Stimulated activated CD4-positive, alpha-beta T cell treated with anti-CD3 and anti-CD28 coated beads, TNF-alpha, amount 100 ng/mL, for 24 hours (primary cell): ENCODE results near the gene OR51M1.
"Not testable (repeated sequence)": the region's sequence is repeated elsewhere in the genome, so short reads cannot be mapped to it uniquely, and the experiment has no call there.

Source experiments
- DNase-seq, 3 experiments: peaks; one replicate each; pipeline ENCODE4 v3.0.0-alpha.2; 2020; ENCODE audit warnings: low read depth in 3 of 3

OR51M1 gene, protein sequence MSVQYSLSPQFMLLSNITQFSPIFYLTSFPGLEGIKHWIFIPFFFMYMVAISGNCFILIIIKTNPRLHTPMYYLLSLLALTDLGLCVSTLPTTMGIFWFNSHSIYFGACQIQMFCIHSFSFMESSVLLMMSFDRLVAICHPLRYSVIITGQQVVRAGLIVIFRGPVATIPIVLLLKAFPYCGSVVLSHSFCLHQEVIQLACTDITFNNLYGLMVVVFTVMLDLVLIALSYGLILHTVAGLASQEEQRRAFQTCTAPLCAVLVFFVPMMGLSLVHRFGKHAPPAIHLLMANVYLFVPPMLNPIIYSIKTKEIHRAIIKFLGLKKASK

DNA sequence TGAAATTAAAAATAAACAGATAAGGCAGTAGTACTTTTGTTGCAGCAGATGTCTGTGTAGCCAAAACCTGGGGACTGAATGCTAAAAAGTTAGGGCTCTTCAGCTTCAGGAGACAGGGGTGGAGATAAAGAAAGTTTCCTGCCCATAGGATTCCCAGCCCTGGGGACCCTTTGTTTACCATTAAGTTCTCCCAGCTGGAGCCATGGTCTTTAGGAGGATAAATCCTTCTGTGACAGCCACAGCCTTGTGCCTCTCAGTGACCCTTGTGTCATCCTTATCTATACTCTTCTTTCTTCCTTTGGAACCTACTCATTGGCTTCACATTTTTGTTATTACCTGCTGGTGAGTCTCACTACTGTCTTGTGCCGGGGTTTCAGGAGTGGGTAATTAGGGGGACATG is at the start of gene OR51M1:
Gene OR51M1 (plus strand): TSS at position 237 of the 400 bp plus-strand sequence. CDS start 5,587 bp downstream, outside the sequence.
- no peak for DNase-seq

DNA sequence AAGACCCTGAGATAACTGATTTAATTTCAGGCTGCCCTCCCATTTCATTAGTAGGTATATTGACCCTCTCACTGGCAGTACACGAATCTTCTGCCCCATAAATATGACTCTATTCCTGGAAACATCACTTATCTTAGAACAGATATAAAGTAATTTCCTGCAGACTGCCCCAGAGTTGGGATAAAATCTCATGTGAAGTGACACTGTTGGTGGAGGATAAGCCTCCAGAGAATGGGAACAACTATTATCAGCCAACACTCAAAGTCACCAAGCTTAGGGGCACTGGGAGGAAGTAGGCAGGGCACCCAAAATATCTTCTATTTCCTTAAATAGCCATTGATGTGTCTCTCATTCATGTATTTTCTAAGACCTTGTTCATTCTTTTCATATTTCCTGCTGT is 48.4 kb upstream of the OR51M1 start:
- DNase-seq, result no peak

DNA sequence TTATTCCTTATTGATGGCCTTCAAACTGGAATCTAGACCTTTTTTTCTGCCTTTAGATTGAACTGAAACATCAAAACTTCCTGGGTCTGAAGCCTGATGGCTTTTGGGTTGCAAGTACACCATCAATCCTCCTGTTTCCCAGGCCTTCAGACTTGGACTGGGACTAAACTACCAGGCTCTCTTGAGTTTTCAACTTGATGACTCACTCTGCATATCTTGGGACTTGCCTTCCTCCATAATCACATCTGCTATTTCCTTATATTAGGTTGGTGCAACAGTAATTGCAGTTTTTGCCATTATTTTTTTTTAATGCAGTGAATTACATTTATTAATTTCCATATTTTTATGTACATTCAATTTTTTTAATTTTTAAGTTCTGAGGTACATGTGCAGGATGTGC is 47.3 kb upstream of the OR51M1 start:
- no peak for DNase-seq

DNA sequence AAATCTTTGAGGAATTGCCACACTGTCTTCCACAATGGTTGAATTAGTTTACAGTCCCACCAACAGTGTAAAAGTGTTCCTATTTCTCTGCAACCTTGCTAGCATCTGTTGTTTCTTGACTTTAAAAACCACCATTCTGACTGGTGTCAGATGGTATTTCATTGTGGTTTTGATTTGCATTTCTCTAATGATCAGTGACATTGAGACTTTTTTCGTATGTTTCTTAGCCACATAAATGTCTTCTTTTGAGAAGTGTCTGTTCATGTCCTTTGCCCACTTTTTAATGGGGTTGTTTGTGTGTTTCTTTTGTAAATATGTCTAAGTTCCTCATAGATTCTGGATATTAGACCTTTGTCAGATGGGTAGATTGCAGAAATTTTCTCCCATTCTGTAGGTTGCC is 46.4 kb upstream of the OR51M1 start:
- not testable (repeated sequence) for DNase-seq

DNA sequence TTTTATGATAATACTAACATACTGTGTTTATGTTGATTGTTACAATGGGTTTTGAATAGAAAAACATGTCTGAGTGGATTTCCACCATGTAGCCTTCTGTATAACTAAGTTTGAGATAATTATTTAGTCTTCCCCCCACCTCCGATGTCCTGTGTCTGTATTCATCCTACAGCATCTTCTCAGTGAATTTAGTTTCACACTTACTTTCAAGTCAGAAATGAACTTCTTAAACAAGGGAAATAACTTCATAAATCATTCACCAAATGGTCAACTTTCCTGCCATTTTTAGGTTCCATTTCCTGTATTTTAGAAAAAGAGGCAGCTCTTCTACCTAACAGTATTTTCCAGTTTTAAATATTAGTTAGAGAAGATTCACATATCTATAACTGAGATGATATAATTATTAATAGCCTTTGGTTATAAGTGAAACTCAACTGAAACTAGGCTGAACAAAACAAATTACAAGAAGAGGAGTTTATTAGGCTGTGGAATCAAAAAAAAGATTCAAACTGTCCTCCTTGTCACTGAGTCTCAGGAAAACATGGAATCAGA is 43.8 kb upstream of the OR51M1 start:
- no peak for DNase-seq

DNA sequence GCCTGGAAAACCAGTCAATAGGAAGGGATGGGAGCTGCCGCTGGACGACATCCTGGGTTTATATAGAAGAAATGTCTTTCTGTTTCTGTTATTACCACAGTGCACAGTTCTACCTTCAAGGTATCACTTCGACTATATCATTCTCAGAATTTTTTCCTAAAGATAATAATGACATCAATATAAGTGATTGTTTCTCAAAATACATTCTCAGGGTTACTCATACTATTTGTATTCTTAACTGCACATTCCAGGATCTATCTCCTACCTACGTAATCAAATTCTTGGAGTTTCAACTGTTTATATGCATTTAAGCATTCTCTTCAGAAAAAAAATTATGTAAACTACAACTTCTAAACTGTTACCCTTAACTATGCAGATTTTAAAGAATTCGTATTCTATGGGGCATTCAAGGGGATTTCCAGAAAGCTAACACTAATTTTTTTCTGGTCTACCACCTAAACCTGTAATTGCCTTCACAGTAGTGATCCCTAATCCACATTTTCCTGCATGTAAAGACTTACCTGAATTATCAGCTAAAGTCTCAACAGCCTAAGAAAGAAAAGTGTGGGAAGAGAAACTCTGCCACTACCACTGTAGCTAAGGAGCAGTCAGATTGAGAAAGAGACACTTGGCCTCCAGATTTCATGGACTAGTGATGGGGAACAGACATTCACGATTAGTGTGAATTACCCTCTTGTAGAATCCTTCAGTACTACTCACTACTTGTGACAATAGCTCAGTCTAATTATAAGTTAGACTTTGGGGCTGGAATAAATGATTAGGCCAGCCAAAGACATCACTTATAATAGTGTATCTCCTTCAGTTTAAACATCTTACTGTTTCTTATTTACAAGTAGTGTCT is 39.9 kb upstream of the OR51M1 start, which contains the start of gene OR51B5:
Gene OR51B5 (minus strand): TSS at position 51 of the 862 bp plus-strand sequence. CDS start 0 bp downstream, at position 51.
- no peak for DNase-seq

DNA sequence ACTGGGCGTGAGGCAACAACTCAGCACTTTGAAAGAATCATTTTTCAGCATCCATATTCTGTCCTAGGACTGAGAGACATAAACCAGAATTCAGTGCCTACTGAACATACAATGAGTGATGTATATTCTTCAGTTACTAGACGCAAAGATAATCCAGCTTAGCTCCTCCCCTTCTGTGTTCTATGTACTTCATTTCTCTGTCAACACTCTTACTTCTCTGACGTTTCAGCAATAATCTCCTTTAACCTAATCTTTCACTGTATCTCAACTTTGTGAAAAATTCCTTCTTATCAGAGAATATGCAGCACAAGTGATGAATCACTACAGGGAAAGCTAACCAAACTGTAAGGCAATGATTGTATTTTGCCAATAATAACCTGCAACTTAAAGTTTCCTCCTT is 37.8 kb upstream of the OR51M1 start:
- DNase-seq, result no peak

DNA sequence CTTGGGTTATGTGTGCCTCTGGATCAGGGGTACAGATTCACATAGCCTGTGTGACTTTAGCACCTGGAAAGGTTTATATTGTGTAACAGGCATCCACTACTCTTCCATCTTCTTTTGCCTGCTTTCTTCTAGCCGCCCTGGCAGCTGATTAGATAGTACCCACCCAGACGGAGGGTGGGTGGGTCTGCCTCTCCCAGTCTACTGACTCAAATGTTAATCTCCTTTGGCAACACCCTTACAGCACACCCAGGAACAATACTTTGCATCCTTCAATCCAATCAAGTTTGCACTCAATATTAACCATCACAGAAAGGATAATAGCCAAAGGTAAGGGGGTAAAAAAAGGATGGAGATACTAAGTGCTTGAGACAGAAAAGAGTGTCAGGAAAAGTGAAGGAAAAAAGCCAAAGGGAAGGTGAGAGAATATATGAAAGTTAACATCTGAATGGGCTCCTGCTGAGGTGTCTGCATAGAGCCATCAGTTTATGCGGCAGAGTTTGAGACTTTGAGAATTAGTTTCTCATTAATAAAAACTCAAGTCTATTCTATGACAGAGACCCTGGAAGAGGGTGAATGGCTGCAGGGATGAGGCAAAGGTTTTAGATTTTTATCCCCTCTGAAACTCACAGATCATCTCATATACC is 34.9 kb upstream of the OR51M1 start:
- no peak for DNase-seq

DNA sequence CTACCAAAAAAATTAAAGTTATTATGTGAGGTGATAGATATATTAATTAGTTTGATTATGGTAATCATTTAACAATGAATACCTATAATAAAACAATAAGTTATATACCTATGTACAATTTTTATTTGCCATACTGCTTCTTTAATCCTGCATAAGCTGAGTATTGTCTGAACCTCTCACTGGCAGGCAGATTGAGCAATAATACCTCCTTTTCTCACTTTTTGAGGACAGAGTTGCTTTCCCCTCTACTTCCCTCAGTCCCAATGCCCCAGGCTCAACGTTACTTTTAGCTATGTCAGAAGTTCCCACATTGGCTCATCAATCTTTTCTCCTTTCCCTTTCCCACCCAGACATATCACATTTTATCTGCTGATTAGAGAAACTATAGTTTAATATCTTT is 34.1 kb upstream of the OR51M1 start:
- no peak for DNase-seq

DNA sequence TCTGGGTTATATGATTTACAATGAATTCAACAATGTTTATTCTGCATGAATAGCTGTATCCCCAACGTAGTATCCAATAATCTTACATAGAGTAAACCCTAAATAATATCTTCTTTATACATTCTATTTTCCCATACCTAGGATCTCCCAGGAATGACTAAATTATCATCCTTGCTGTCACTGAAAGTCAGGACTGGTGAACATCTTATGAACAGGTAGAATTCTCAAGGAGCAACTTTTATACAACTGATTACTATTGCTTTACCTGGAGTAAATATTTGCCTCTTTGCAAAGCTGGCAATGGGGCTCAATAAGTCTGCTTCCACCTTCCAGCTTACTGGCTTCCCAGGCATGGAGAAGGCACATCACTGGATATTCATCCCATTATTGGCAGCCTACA is 32.4 kb upstream of the OR51M1 start, which contains the start of gene OR51B6:
Gene OR51B6 (plus strand): TSS at position 301 of the 400 bp plus-strand sequence. CDS start 0 bp downstream, at position 301.
- DNase-seq, result no peak

DNA sequence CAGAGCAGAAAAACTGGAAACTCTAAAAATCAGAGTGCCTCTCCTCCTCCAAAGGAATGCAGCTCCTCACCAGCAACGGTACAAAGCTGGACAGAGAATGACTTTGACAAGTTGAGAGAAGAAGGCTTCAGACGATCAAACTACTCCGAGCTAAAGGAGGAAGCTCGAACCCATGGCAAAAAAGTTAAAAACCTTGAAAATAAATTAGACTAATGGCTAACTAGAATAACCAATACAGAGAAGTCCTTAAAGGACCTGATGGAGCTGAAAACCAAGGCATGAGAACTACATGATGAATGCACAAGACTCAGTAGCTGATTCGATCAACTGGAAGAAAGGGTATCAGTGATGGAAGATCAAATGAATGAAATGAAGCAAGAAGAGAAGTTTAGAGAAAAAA is 27.6 kb upstream of the OR51M1 start:
- not testable (repeated sequence) for DNase-seq

DNA sequence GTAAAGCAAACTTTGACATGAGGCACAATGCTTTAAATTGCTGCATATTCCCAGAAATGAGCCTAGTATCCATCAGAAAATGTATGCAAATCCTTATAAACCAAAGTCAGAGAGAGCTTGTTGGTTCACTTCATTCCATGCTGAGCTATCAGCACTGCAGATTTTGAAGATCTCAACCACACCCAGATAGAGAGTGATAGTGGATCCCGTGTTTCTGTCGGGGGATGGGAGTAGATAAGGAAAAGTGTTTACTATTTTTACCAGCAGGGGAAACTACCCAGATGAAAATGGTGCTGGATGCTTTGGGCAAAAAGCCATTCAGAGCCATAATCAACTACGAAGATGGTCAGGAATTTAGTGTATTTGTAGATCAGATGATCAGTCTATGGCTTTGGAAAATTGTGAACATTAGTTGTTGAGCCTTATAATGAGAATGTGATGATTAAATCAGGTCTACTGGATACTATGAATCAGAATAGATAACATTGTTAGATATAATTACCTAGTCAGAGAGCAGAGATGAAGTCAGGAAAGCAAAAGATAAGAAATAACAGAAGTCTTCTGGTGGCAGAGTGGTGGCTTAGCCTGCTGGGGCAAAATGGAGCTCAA is 21.5 kb upstream of the OR51M1 start:
- no peak for DNase-seq

DNA sequence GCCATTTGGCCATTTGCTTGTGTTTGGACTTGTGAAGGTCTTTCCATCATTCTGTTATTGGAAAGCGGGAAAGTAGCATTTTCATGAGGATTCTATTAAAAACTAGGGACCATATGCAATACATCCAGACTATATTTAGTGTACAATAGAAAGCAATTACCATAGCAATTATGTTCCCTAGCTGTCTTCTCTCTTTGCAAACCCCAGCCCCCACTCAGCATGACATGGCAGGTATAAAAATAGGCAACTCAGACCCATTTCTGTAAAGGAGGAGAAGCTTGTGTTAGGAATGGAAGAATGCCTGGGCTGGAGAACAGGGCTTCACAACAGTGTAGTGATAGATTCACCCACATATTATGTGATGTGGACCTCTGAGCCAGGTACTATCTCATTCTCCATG is 19.9 kb upstream of the OR51M1 start:
- DNase-seq, result no peak

DNA sequence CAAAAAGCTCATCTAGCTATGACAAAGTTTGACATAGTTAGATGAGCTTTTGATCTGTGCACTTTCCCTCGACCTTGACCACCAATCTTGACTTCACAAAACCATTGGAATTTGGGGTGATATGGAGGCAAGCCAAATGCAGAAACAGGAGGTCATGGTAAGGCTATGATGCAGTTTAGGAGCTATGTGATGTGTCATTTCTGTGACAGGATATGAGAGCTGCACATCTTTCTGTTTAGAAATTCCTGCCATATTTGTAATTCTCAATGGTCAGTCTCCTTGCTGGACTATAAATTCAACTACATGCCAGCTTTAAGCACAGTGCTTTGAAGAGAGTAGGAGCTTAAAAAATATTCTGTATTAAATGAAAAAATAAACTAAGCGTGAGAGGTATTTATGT is 19.4 kb upstream of the OR51M1 start:
- DNase-seq, result no peak

DNA sequence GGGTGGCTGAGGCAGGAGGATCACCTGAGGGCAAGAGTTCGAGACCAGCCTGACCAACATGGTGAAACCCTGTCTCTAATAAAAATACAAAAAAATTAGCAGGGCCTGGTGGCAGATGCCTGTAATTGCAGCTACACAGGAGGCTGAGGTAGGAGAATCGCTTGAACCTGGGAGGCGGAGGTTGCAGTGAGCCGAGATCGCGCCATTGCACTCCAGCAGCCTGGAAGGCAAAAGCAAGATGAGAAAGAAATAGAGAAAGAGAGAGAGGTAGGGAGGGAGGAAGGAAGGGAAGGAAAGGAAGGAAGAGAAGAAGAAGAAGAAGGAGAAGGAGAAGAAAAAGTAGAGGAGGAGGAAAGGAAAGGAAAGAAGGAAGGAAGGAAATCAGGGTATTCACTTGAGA is 17.2 kb upstream of the OR51M1 start:
- DNase-seq, result not testable (repeated sequence)

DNA sequence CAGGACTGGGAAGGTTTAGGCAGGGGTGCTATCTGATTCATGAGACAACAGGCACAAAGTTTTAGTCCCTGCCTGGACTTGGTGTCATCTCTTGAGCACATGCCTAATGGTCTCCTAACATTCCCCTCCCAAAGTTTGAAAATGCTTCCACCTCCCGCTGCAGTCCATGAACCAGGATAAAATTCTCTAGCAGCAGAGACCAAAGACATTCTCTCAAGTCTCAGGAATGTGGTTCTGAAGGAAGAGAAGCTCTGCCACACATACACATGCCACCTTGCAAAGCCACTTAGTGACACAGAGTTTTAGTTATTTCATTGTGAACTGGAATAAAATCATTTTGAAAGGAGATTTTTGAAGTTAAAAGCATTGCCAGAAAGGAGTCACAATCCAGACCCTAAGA is 16.8 kb upstream of the OR51M1 start:
- DNase-seq, result no peak

DNA sequence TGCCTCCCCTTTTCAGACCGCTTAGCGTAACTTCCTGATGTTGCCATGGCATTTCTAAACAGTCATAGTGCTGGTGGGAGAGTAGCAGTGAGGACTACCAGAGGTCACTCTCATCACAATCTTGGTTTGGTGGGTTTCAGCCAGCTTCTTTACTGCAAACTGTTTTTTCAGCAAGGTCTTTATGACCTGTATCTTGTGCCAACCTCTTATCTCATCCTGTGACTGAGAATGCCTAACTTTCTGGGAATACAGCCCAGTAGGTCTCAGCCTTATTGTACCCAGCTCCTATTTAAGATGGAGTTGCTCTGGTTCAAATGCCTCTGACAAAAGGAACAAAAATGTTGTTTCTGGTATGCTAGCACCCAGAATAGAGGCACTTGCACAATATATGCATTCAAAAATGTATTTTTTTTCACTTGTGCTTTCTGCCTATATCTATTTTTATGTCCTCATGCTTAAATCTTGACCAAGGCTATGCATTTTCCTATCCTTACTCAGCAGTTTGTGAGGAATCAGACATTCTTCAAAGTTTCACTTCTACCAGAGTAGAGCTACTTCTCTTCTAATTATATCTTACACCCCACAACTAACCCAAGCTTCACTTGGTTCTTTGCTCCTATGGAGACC is 16.1 kb upstream of the OR51M1 start:
- DNase-seq, result no peak

DNA sequence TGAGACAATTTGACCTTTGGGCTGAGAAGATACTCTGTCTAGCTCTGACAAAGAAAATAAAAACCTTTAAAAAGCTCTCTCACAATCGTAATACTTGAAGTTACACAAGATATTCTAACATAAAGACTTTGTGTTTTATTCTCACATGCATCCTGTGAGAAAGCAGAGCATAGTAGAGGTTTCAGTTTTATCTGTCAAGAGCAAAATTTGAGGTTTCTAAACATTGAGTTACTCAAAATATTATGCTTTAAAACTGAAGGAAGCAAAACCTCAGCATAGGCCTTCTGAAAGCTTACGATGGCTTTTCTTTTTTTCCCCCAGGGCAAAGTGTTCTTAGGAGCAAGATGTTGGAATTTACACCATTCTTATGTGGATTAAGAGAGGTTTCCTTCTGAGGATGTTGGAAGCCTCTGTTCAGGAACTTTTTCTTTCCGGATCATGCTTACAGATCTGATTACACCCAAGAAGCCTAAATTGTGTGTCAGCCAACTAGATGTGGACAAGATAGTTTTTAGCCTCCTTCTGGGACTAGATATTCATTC is 15.0 kb upstream of the OR51M1 start:
- DNase-seq, result no peak

DNA sequence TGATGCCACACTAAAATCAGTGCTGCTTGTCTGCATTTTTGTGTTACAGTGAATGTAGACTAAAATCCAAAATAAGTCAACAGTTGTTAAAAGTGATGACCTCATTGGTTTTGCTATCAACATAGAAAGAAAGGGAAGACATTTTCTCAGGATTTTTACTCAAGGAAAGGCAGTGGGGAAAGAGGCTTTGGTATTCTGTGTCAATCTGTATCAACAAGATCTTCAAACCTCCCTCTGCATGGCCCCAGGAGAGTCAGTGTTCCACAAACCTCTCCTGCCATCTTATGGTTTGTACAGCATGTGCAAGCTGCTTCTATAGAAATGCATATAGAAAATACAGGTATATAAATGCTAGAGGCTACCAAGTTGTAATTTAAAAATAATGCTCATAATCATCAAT is 13.8 kb upstream of the OR51M1 start:
- no peak for DNase-seq

DNA sequence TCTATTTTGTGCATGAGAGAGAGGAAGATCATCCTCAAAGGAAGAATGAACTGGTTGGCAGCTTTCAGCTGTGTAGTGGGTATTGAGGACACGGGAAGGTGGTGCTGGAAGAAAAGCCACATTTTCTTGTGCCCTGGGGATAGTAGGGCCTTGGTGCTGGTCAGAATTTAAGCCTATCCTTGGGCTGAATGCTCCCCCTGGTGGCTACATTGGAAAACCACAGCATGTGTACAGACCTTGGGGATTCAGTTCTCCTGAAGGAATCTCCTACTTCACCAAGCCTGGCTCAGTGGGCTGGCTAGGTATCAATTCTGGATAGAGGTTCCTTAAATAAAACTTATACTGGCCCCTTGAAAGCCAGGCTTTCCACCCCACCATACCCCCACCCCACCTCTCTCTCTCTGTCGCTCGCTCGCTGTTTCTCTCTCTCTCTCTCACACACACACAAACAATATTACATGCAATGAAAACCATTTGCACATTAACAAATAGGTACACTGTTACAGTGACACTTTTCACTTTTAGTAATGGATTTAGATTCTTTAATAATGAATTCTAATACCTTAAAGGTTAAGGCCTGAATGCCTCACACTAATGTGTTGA is 2.8 kb upstream of the OR51M1 start:
- DNase-seq, result peak in 1 of 3 experiments; percentile 19
